K562 (cell line): ENCODE measurements around the gene CNKSR1. TPM values are rescaled to one million over a fixed set of nuclear protein-coding genes. Genes with fewer than 3 reads are reported as not detected.

Source experiments
- CBX3 ChIP-seq, 2 experiments: IDR thresholded peaks; 1 replicate in 1 of 2; 2 replicates in 1 of 2; pipeline ENCODE4 v1.6.1; 2012; ENCODE audit warnings: inconsistent platforms in 2 of 2, low read length in 2 of 2, borderline replicate concordance in 1 of 2, control low read depth in 1 of 2
- CREM ChIP-seq: IDR thresholded peaks from 2 replicates; pipeline ENCODE4 v1.6.1; 2014; ENCODE audit warnings: antibody characterized with exemption, low read depth
- GATAD2B ChIP-seq: fragments of 450-650 bp; IDR thresholded peaks from 2 replicates; pipeline ENCODE4 v1.6.1; 2017; ENCODE audit warnings: mild to moderate bottlenecking, borderline replicate concordance
- KDM4B ChIP-seq, 2 experiments: fragments of 450-650 bp in 1 of 2; sonication (generic) in 1 of 2; IDR thresholded peaks; 2 replicates each; pipeline ENCODE4 v1.6.1; 2016 to 2017; ENCODE audit warnings: borderline replicate concordance in 2 of 2, antibody characterized with exemption in 1 of 2, low read depth in 1 of 2, mild to moderate bottlenecking in 1 of 2
- NONO ChIP-seq, 2 experiments: fragments of 200-400 bp in 1 of 2; fragments of 450-650 bp in 1 of 2; formaldehyde crosslinking in 1 of 2; IDR thresholded peaks; 2 replicates each; pipeline ENCODE4 v1.6.1; 2017; ENCODE audit warnings: low read depth in 2 of 2, mild to moderate bottlenecking in 2 of 2, moderate library complexity in 2 of 2, low read length in 1 of 2
- RBM34 ChIP-seq: fragments of 200-400 bp; formaldehyde crosslinking; IDR thresholded peaks from 2 replicates; pipeline ENCODE4 v1.6.1; 2018; ENCODE audit warnings: low read length, borderline replicate concordance; ENCODE audit not compliant: insufficient read depth
- TEAD1 ChIP-seq, 2 experiments: fragments of 450-650 bp in 1 of 2; sonication (generic) in 1 of 2; formaldehyde crosslinking; IDR thresholded peaks; 2 replicates each; pipeline versions ENCODE4 v1.4.0 to v1.8.0; 2020 to 2022; ENCODE audit warnings: mild to moderate bottlenecking in 2 of 2, missing genetic modification reagents in 1 of 2
- TFAM ChIP-seq: fragments of 250-450 bp; sonication (Bioruptor Pico); conservative IDR thresholded peaks from 2 replicates; pipeline ENCODE4 v1.5.0; 2021; ENCODE audit warnings: mild to moderate bottlenecking, moderate library complexity
- TRIM24 ChIP-seq, 2 experiments: fragments of 450-650 bp; IDR thresholded peaks; 2 replicates each; pipeline ENCODE4 v1.6.1; 2016
- ZBTB8A ChIP-seq: fragments of 450-650 bp; IDR thresholded peaks from 2 replicates; pipeline ENCODE4 v1.6.1; 2018; ENCODE audit warnings: mild to moderate bottlenecking, moderate library complexity; ENCODE audit not compliant: partially characterized antibody
- ZNF140 ChIP-seq: fragments of 250-450 bp; sonication (Bioruptor Pico); IDR thresholded peaks from 2 replicates; pipeline ENCODE4 v1.8.0; 2021; ENCODE audit warnings: moderate library complexity, mild to moderate bottlenecking, inconsistent platforms
- ZNF263 ChIP-seq: sonication (generic); formaldehyde crosslinking; IDR thresholded peaks from 2 replicates; pipeline ENCODE4 v1.8.0; 2022; ENCODE audit warnings: mild to moderate bottlenecking, missing genetic modification reagents, borderline replicate concordance
- polyA plus RNA-seq, 8 experiments: library from polyadenylated mRNA; depleted of rRNA in 4 of 8; stranded (reverse) in 5 of 8; unstranded in 3 of 8; fragments of >200 nt; fragmentation: Nextera tagmentation in 2 of 8; fragmentation: Illumina TruSeq in 1 of 8; extraction: Ambion mirVana in 2 of 8; extraction: Trizol in 1 of 8; gene quantifications; 2 replicates each; pipeline versions ENCODE4 v1.2.1 to v1.2.3, GENCODE V29; 2011 to 2014; ENCODE audit warnings: inconsistent platforms in 1 of 8, missing spikeins in 1 of 8
- total RNA-seq, 7 experiments: library from RNA; depleted of rRNA in 6 of 7; stranded (reverse); fragments of >200 nt in 6 of 7; fragmentation: Illumina TruSeq in 2 of 7; extraction: Trizol in 2 of 7; gene quantifications; 2 replicates each; pipeline versions ENCODE4 v1.2.1 to v1.2.3, GENCODE V29; 2011 to 2021; ENCODE audit warnings: low replicate concordance in 1 of 7
- TF ChIP-seq, protein P1 (sequence below): sonication (generic); formaldehyde crosslinking; IDR thresholded peaks from 2 replicates; pipeline ENCODE4 v1.8.1; 2023; ENCODE audit warnings: mild to moderate bottlenecking, missing genetic modification reagents
- TF ChIP-seq, protein P2 (sequence below): sonication (generic); formaldehyde crosslinking; IDR thresholded peaks from 2 replicates; pipeline ENCODE4 v1.8.0; 2022; ENCODE audit warnings: mild to moderate bottlenecking, missing genetic modification reagents, borderline replicate concordance
- TF ChIP-seq, protein P3 (sequence below): sonication (generic); formaldehyde crosslinking; IDR thresholded peaks from 2 replicates; pipeline ENCODE4 v1.5.0; 2020; ENCODE audit warnings: missing genetic modification reagents
- TF ChIP-seq, protein P4 (sequence below): IDR thresholded peaks from 3 replicates; pipeline ENCODE4 v1.6.1; 2011; ENCODE audit warnings: borderline replicate concordance, mild to moderate bottlenecking; ENCODE audit not compliant: insufficient read length, insufficient read depth

Gene CNKSR1
- total and polyA plus RNA-seq, 9 of the 15 experiments (the other 6 are each of a cell fraction or from before 2014, with no cell fraction given), result 0.03 to 2.8 (median 1.1) TPM

DNA sequence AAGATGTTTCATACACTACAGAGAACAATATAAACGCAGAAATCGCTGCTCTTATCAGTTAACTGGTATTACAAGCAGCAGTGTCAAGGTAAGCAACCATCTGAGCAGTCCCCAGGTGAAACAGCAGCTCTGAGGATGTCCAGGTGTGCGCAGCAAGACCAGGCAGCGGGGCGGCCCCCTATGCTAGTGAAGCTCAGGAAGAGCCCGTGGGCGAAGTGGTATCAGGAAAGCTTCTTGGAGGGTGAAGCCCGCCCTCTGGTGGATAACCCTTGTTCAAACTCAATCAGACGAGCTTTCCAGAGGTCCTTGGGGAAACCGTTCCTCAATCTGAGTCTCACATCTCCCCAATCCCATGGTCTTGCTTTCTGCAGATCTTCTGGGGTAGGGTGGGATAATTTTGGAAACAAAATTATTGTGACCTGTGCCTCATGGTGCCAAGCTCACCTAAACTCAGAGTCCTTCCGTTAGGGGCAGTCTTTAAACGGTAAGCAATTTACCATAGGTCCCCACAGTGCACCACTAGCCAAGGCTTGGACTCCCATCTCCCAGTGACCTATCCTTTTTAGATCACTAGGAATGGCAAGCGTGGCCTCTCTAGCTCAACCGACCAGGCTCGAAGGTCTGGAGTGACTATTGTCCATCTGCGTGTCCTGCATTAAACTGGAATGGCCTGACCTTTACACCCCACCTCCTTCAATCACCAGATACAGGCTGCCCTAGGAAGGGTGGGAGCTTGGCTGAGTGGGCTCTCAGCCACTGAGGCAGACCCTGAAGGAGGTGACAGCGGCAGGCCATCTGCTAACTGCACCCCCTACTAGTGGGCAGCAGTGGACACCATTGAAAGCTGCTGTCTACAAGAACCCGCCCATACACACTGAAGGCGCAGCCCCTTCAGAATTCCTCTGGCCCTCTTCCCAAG is 32.0 kb upstream of the CNKSR1 start (continued):
- TF ChIP-seq, protein P1, sequence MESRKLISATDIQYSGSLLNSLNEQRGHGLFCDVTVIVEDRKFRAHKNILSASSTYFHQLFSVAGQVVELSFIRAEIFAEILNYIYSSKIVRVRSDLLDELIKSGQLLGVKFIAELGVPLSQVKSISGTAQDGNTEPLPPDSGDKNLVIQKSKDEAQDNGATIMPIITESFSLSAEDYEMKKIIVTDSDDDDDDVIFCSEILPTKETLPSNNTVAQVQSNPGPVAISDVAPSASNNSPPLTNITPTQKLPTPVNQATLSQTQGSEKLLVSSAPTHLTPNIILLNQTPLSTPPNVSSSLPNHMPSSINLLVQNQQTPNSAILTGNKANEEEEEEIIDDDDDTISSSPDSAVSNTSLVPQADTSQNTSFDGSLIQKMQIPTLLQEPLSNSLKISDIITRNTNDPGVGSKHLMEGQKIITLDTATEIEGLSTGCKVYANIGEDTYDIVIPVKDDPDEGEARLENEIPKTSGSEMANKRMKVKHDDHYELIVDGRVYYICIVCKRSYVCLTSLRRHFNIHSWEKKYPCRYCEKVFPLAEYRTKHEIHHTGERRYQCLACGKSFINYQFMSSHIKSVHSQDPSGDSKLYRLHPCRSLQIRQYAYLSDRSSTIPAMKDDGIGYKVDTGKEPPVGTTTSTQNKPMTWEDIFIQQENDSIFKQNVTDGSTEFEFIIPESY (CRISPR knock-in tag), result peak; percentile 61
- TF ChIP-seq, protein P2, sequence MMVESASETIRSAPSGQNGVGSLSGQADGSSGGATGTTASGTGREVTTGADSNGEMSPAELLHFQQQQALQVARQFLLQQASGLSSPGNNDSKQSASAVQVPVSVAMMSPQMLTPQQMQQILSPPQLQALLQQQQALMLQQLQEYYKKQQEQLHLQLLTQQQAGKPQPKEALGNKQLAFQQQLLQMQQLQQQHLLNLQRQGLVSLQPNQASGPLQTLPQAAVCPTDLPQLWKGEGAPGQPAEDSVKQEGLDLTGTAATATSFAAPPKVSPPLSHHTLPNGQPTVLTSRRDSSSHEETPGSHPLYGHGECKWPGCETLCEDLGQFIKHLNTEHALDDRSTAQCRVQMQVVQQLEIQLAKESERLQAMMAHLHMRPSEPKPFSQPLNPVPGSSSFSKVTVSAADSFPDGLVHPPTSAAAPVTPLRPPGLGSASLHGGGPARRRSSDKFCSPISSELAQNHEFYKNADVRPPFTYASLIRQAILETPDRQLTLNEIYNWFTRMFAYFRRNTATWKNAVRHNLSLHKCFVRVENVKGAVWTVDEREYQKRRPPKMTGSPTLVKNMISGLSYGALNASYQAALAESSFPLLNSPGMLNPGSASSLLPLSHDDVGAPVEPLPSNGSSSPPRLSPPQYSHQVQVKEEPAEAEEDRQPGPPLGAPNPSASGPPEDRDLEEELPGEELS, result no peak
- TF ChIP-seq CBX3 (IDR thresholded peaks at IDR 0.05; ENCODE audit: borderline replicate concordance in 1 of 2, low read length in 2 of 2), result no peak
- no peak for TF ChIP-seq ZBTB8A
- no peak for TF ChIP-seq TRIM24 (IDR thresholded peaks at IDR 0.05)
- no peak for TF ChIP-seq NONO (IDR thresholded peaks at IDR 0.05; ENCODE audit: low read depth in 2 of 2, low read length in 1 of 2)
- TF ChIP-seq KDM4B (IDR thresholded peaks at IDR 0.05; ENCODE audit: borderline replicate concordance in 2 of 2, low read depth in 1 of 2), result no peak
- 0 out of 4 replicates have a peak, but pooled peaks of 1 of the 2 experiments have one; percentile 11 for TF ChIP-seq TEAD1 (CRISPR knock-in tag; IDR thresholded peaks at IDR 0.05)
- TF ChIP-seq RBM34, result no peak
- no peak; the same call in 1 of the 2 replicates for TF ChIP-seq GATAD2B
- TF ChIP-seq, protein P3, sequence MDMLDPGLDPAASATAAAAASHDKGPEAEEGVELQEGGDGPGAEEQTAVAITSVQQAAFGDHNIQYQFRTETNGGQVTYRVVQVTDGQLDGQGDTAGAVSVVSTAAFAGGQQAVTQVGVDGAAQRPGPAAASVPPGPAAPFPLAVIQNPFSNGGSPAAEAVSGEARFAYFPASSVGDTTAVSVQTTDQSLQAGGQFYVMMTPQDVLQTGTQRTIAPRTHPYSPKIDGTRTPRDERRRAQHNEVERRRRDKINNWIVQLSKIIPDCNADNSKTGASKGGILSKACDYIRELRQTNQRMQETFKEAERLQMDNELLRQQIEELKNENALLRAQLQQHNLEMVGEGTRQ (CRISPR knock-in tag), result no peak; the same call in 1 of the 2 replicates
- TF ChIP-seq CREM, result peak; percentile 35; the same call in 1 of the 2 replicates
- TF ChIP-seq ZNF140 (CRISPR knock-in tag), result no peak
- TF ChIP-seq, protein P4, sequence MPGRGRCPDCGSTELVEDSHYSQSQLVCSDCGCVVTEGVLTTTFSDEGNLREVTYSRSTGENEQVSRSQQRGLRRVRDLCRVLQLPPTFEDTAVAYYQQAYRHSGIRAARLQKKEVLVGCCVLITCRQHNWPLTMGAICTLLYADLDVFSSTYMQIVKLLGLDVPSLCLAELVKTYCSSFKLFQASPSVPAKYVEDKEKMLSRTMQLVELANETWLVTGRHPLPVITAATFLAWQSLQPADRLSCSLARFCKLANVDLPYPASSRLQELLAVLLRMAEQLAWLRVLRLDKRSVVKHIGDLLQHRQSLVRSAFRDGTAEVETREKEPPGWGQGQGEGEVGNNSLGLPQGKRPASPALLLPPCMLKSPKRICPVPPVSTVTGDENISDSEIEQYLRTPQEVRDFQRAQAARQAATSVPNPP, result no peak
- no peak for TF ChIP-seq TFAM (CRISPR knock-in tag)
- TF ChIP-seq ZNF263 (CRISPR knock-in tag), result no peak
